ENCODE data around the gene ECE1. TPM values are rescaled to one million over a fixed set of nuclear protein-coding genes. Genes with fewer than 3 reads are reported as not detected.
"Not testable (repeated sequence)": the region's sequence is repeated elsewhere in the genome, so short reads cannot be mapped to it uniquely, and the experiment has no call there.

ECE1 gene
- total RNA-seq, 1 experiment from 2014 or later = 101 TPM

GRCh38 chr1:21216835-21217811 is 73.1 kb downstream of the ECE1 start:
- Mint-ChIP-seq H3K36me3 (ENCODE audit: insufficient read depth, unreplicated experiment) (peaks cover 27% of the 10 kb centered on the region), H3K9me3 (ENCODE audit: low read depth, unreplicated experiment) (no peaks in the 10 kb centered on the region), H3K27ac (ENCODE audit: unreplicated experiment) (no peak overlapping the region), H3K4me3 (ENCODE audit: low read depth, unreplicated experiment) (no peak overlapping the region), H3K4me1 (ENCODE audit: low read depth, unreplicated experiment) (no peaks in the 10 kb centered on the region), H3K27me3 (ENCODE audit: unreplicated experiment) (no peaks in the 10 kb centered on the region)
- peak; percentile 57 for DNase-seq
- intact Hi-C loops (cut with micrococcal nuclease; ENCODE audit: unreplicated experiment) = no loop called here
- no TSS peak for BruUV-seq (replicated peaks)
- CTCF ChIA-PET = interaction anchor here (0.6 to 1.3 kb wide), 2 partner anchors 12 to 151 kb away, joined by 4 read pairs; no protein-coding TSS in a partner anchor
- TF ChIP-seq, protein P1, sequence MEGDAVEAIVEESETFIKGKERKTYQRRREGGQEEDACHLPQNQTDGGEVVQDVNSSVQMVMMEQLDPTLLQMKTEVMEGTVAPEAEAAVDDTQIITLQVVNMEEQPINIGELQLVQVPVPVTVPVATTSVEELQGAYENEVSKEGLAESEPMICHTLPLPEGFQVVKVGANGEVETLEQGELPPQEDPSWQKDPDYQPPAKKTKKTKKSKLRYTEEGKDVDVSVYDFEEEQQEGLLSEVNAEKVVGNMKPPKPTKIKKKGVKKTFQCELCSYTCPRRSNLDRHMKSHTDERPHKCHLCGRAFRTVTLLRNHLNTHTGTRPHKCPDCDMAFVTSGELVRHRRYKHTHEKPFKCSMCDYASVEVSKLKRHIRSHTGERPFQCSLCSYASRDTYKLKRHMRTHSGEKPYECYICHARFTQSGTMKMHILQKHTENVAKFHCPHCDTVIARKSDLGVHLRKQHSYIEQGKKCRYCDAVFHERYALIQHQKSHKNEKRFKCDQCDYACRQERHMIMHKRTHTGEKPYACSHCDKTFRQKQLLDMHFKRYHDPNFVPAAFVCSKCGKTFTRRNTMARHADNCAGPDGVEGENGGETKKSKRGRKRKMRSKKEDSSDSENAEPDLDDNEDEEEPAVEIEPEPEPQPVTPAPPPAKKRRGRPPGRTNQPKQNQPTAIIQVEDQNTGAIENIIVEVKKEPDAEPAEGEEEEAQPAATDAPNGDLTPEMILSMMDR (IDR thresholded peaks at IDR 0.05; ENCODE audit: unreplicated experiment) = peak; percentile 53

DNA sequence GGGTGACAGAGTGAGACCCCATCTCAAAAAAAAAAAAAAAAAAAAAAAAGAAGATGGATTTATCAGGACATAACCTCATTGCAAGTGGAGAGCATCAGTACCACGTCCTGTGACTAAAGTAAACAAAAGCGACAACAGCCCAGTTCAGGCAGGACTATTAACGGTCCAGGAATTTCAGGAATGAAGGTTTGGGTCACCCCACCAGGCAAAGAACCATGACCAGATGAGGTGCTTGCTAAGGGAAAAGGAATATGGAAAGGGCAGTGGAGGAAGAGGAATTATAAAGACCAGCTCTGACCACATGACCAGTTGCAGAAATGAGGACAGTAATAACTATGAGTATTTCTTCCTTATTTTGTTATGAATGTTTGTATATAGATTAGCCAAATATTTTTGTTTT is 78.1 kb downstream of the ECE1 start:
- H3K9me3 Mint-ChIP-seq (ENCODE audit: low read depth, unreplicated experiment) = no peaks in the 10 kb centered on the region
- CTCF ChIA-PET = no interaction called here
- no peaks in the 10 kb centered on the region for H3K27me3 Mint-ChIP-seq (ENCODE audit: unreplicated experiment)
- no peak overlapping the region for H3K27ac Mint-ChIP-seq (ENCODE audit: unreplicated experiment)
- DNase-seq = no peak
- no peak overlapping the region for H3K4me3 Mint-ChIP-seq (ENCODE audit: low read depth, unreplicated experiment)
- no TSS peak for BruUV-seq (replicated peaks)
- intact Hi-C loops (cut with micrococcal nuclease; ENCODE audit: unreplicated experiment) = no loop called here
- H3K4me1 Mint-ChIP-seq (ENCODE audit: low read depth, unreplicated experiment) = no peaks in the 10 kb centered on the region
- TF ChIP-seq, protein P1 (IDR thresholded peaks at IDR 0.05; ENCODE audit: unreplicated experiment) = no peak
- H3K36me3 Mint-ChIP-seq (ENCODE audit: insufficient read depth, unreplicated experiment) = peaks cover 12% of the 10 kb centered on the region

- H3K4me1 Mint-ChIP-seq (ENCODE audit: low read depth, unreplicated experiment); H3K36me3 Mint-ChIP-seq (ENCODE audit: insufficient read depth, unreplicated experiment); DNase-seq; H3K9me3 Mint-ChIP-seq (ENCODE audit: low read depth, unreplicated experiment); H3K4me3 Mint-ChIP-seq (ENCODE audit: low read depth, unreplicated experiment); H3K27me3 Mint-ChIP-seq (ENCODE audit: unreplicated experiment); BruUV-seq (replicated peaks); H3K27ac Mint-ChIP-seq (ENCODE audit: unreplicated experiment); intact Hi-C loops (cut with micrococcal nuclease; ENCODE audit: unreplicated experiment): not testable (repeated sequence)
- CTCF ChIA-PET = interaction anchor here (1.1 kb wide), 1 partner anchor 19 kb away, joined by 3 read pairs; no protein-coding TSS in a partner anchor
Observed at GRCh38 chr1:21208137-21208700, 82.0 kb downstream of the ECE1 start.

- TF ChIP-seq, protein P1 (IDR thresholded peaks at IDR 0.05; ENCODE audit: unreplicated experiment) = no peak
- Mint-ChIP-seq H3K4me3 (ENCODE audit: low read depth, unreplicated experiment) (no peak overlapping the region), H3K27me3 (ENCODE audit: unreplicated experiment) (no peaks in the 10 kb centered on the region), H3K27ac (ENCODE audit: unreplicated experiment) (no peak overlapping the region), H3K9me3 (ENCODE audit: low read depth, unreplicated experiment) (no peaks in the 10 kb centered on the region), H3K4me1 (ENCODE audit: low read depth, unreplicated experiment) (no peaks in the 10 kb centered on the region), H3K36me3 (ENCODE audit: insufficient read depth, unreplicated experiment) (no peaks in the 10 kb centered on the region)
- CTCF ChIA-PET = interaction anchor here (1.1 kb wide), 1 partner anchor 11 kb away, joined by 3 read pairs; no protein-coding TSS in a partner anchor
- DNase-seq = no peak
- intact Hi-C loops (cut with micrococcal nuclease; ENCODE audit: unreplicated experiment) = no loop called here
- no TSS peak for BruUV-seq (replicated peaks)
Observed at GRCh38 chr1:21206117-21206516, 84.1 kb downstream of the ECE1 start.
